Mucosa of descending colon (tissue), 3 donors: Measurements from ENCODE around the gene NR1H4. TPM values are rescaled to one million over a fixed set of nuclear protein-coding genes. Genes with fewer than 3 reads are reported as not detected.
"Not testable (repeated sequence)": the region's sequence is repeated elsewhere in the genome, so short reads cannot be mapped to it uniquely, and the experiment has no call there.

ENCODE experiments used
- ATAC-seq: fragments of 200-7000 bp; cut with Tn5 transposase; one replicate; pipeline ENCODE4 v1.9.1; 2020; ENCODE audit warnings: mild to moderate bottlenecking, moderate library complexity
- DNase-seq, 3 donors: peaks; one replicate each; pipeline ENCODE4 v3.0.0-alpha.2; 2020
- H3K36me3 ChIP-seq: fragments of 200-600 bp; one replicate; pipeline ENCODE4 v1.8.0; 2021; ENCODE audit warnings: low read depth, mild to moderate bottlenecking
- H3K4me1 ChIP-seq: fragments of 200-600 bp; one replicate; pipeline ENCODE4 v1.8.0; 2021; ENCODE audit warnings: low read depth, mild to moderate bottlenecking
- H3K4me3 ChIP-seq: fragments of 200-600 bp; one replicate; pipeline ENCODE4 v1.8.0; 2021; ENCODE audit warnings: mild to moderate bottlenecking
- H3K9me3 ChIP-seq: fragments of 200-600 bp; one replicate; pipeline ENCODE4 v1.8.0; 2021; ENCODE audit warnings: mild to moderate bottlenecking
- CTCF ChIP-seq: fragments of 200-600 bp; IDR thresholded peaks from one replicate; pipeline ENCODE4 v1.8.0; 2022; ENCODE audit warnings: antibody characterized with exemption, mild to moderate bottlenecking
- intact Hi-C, 2 donors: fragments of 100-400 bp; cut with DNase I in 1 of 2; cut with micrococcal nuclease in 1 of 2; formaldehyde crosslinking; loops; one replicate each; pipeline versions ENCODE4 v1.11.0 to v1.11.1; 2022; cut with DNase I, micrococcal nuclease
- total RNA-seq, 3 donors: library from RNA; stranded (reverse); fragmentation: NEBNext Ultra II Directional in 2 of 3; extraction: Animal tissue kit (Norgen Biotek cat#: 25700) in 2 of 3; gene quantifications; one replicate each; pipeline versions ENCODE4 v1.2.1 to v1.2.4, GENCODE V29; 2021 to 2023
- donor health status: DM: no; HTN: no; CAD: no; lungs with moderate emphysema.
- donor health status: DM: no; HTN: no; CAD: no.
- donor health status: DM: no; HTN: yes; CAD: no.

The NR1H4 gene
- total RNA-seq, 3 donors from 2014 or later: 9.4 to 17.6 (median 13.8) TPM

GRCh38 chr12:100557357-100557756, 83.7 kb downstream of the NR1H4 start:
- Histone ChIP-seq H3K36me3 (no peaks in the 10 kb centered on the region), H3K9me3 (no peaks in the 10 kb centered on the region), H3K4me1 (no peaks in the 10 kb centered on the region), H3K4me3 (no peak overlapping the region)
- DNase-seq (no peak), ATAC-seq (no peak)
- TF ChIP-seq CTCF: no peak
- intact Hi-C loops: loop anchor here in 1 of 2 donors (10.0 kb wide), 2 partner anchors 203 to 323 kb away; partner anchors contain the start of gene SLC17A8

- intact Hi-C loops: loop anchor here in 1 of 2 donors (10.0 kb wide), 2 partner anchors 204 to 324 kb away; partner anchors contain the start of gene SLC17A8
Observed at GRCh38 chr12:100559261-100559660, 85.6 kb downstream of the NR1H4 start.

GRCh38 chr12:100564090-100564489, 90.4 kb downstream of the NR1H4 start:
- no peak for TF ChIP-seq CTCF
- intact Hi-C loops: no loop called here
- ATAC-seq (no peak), DNase-seq (no peak)
- Histone ChIP-seq H3K9me3 (no peaks in the 10 kb centered on the region), H3K36me3 (no peaks in the 10 kb centered on the region), H3K4me1 (no peaks in the 10 kb centered on the region), H3K4me3 (no peak overlapping the region)

More at GRCh38 chr12:100559261-100559660, 85.6 kb downstream of the NR1H4 start:
- not testable (repeated sequence) for H3K9me3 ChIP-seq, H3K36me3 ChIP-seq, ATAC-seq, H3K4me1 ChIP-seq, DNase-seq, H3K4me3 ChIP-seq

- Histone ChIP-seq H3K4me1 (no peaks in the 10 kb centered on the region), H3K9me3 (no peaks in the 10 kb centered on the region), H3K4me3 (no peak overlapping the region), H3K36me3 (no peaks in the 10 kb centered on the region)
- TF ChIP-seq CTCF: no peak
- no peak for ATAC-seq
- no peak for DNase-seq
- intact Hi-C loops: no loop called here
Observed at GRCh38 chr12:100564905-100565467, 91.3 kb downstream of the NR1H4 start.

GRCh38 chr12:100565987-100566545, 92.4 kb downstream of the NR1H4 start:
- intact Hi-C loops: no loop called here

More at GRCh38 chr12:100565987-100566545, 92.4 kb downstream of the NR1H4 start:
- H3K4me1 ChIP-seq: no peaks in the 10 kb centered on the region
- peak in 1 of 3 donors; percentile 14 for DNase-seq
- TF ChIP-seq CTCF: no peak
- peak; percentile 61 for ATAC-seq
- no peaks in the 10 kb centered on the region for H3K36me3 ChIP-seq
- H3K9me3 ChIP-seq: no peaks in the 10 kb centered on the region
- H3K4me3 ChIP-seq: no peak overlapping the region
